GM21360 (cell line): Measurements from ENCODE around the gene GDF15.
"Not testable (repeated sequence)": the region's sequence is repeated elsewhere in the genome, so short reads cannot be mapped to it uniquely, and the experiment has no call there.

Experiments
- ATAC-seq: cut with Tn5 transposase; IDR thresholded peaks from one replicate; pipeline ENCODE4 v1.9.1; 2021; ENCODE audit warnings: mild to moderate bottlenecking, moderate library complexity; ENCODE audit not compliant: unreplicated experiment

Gene GDF15

DNA sequence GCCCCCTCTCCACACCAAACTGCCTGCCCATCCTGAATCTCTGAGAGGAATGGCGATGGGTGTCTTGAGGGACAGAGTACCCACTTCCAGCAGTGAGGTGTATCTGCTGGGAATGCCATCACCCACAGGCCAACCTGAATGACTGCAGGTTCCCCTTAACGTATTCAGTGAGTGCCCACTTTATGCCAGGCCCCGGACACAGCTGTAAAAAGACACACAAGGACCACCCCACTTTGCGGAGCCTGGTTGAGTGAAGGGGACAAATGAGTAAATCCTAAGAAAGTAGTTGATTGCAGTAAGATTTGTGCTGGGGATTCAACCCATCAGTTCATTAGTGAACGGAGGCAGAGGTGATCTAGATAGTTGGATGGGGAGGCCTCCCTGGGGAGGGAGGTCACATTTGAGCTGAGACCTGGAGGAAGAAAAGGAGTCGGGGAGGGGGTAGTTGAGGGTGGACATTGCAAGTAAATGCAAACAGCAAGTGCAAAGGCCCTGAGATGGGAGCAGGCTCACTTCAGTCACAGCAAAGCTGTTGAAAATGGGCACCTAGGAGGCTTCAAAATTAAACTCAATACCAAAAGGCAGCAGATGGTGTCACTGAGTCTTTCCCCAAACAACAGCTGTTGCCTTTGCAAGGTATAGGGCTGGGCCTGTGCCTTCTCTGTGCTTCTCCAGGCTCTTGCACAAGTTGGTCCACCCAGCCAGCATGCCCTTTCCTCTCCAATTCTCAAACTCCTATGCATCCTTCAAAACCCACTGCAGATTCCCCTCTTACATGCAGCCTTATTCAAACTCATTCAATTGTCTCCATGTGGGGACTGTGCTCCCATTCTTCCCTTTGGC, 4.3 kb downstream of the GDF15 start:
- no peak for ATAC-seq

DNA sequence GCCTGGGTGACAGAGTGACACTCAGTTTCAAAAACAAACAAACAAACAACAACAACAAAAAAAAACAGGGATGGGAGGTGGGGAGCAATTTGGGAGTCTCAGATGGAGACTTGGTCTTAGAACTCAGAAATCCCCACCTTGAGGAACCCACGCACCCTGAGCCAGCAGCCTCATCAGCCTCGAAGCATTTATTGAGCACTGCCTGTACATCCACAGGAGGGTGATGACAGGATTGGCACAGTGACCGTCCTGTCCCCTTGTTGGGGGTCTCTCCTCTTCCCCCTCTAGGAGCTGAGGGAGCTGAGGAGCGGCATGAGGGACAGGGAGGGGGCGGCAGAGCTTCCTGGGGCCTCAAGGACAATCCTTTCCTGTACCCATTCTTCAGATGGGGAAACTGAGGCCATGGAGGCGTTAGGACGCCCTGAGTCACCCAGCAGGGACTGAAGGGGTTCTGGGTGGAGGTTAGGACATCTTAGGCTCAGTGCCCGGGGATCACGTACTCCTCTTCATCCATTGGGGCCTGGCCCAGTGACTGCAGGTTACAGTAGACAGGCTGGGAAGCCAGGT, 5.6 kb downstream of the GDF15 start:
- ATAC-seq: no peak

DNA sequence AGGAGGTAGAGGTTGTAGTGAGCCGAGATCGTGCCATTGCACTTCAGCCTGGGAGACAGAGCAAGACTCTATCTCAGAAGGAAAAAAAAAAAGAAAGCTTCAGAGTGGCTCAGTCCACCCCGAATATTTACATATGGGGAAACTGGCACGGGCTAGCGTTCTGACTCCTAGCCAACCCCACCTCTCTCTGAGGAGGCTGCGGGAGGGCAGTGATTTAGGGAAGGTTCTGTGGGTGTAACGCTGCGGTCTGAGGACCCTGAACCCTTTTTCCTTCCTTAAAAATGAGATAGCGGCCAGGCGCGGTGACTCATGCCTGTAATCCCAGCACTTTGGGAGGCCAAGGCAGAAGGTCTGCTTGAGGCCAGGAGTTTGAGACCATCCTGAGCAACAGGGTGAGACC, 6.5 kb downstream of the GDF15 start:
- no peak for ATAC-seq

DNA sequence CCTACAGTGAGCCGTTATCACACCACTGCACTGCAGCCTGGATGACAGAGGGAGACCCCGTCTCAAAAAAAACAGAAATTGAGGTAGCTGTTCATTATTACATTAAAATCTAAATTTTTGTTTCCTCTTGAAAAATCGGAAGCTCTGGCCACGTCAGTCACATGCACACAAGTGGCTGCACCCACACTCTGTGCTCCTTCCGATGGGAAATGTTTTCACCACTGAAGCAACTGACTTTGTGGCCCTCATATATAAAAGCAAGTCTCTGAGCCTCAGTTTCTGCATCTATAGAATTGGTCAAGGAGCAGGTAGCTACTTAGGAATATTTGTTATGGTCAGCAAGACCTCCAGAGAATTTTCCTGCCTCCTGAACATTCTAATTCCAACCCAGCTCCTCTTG, 7.0 kb downstream of the GDF15 start:
- no peak for ATAC-seq

DNA sequence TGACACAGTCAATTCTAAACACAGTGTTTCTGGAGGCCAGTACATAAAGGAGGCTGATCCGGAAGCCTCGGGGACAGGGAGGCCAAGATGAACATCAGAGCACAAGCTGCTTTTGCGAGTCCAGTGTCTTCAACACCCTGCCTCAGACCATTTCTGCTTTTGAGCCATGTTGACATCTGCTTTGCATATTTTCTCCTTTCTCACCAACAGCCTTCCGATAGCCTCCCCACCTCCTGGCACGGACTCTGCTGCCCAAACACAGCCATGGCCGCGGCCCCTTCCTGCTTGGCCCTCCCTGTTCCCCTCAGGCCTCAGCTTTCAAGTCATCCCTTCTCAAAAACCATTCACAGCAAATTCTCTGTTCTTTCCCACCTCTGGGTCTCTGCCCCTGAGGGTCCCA, 7.9 kb downstream of the GDF15 start:
- ATAC-seq: no peak

DNA sequence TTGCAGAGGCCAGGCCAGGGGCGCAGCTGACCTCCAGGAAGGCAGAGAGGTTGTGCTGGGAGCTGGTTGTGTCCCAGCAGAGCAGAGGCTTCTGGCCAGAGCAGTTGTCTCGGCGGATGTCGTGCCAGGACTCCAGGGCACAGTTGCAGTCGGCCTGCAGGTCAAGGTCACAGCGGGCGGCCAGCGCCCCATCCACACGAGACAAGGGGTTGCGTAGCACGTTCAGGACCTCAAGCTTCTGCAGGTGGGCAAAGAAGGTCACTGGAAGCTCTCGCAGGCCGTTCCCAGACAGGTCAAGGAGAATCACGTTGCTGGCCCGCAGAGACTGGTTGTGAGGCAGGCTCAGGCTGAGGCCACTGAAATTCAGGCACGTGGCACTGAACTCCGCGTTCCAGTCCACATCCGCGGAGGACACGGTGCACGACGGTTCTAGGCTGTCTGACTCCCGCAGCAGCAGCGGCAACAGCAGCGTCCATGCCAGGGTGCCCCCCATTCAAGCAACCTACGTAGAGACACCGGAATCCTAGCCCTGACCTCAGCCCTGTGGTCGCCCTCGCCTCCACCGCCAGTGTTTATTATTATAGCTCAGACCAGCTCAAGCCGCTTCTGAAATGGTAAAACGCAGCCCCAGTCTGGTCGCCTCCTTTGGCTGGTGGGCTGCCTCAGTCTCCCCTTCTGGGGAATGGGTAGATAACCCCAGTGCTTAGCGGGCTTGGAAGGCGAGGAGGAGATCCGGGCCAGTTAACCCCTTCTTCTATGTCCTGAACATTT, 10.7 kb downstream of the GDF15 start:
- no peak for ATAC-seq

DNA sequence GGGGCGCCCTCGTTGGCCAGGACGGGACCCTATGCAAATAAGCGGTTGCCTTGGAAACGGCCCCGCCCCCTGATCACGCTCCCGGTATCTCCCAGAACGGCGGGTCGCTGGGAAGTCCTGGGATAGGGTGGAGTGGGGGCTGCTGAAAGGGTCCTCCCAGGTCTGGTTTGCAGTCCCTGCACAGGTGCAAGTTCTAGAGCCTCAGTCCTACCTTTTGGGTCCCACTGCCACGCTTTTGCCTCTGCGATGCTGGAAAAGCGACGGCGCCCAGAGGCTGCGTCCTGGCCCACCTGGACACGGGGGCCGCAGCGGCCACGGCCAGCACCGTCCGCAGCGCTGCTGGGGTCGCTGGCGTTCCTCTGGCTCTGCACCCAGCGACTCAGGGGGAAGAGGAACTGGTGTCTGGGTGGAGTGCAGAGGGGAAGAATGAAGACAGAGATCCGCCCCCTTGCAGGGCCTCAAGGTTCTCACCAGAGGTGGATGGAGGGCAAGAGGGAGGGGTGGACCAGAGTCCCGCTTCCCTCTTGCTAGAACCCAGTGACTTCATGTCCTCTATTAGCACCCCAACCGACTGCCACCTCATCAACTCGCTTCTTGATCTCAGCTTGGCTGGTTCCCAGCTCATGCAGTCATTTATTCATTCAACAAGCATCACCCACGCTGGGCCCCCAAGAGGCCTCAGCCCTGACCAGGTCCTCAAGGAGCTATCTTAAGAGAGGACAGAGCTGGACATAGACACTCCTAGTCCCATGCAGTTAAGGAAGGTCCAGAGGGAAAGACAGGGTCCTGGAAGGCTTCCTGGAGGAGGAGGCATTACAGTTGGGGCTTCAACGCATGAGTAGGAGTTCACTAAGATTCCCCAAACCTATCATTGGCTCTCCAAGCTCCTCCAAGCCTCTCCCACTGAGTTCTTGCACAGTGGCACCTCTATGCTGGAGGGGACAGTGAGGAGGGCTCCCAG, 11.6 kb downstream of the GDF15 start, which contains the start of gene LRRC25:
LRRC25 (minus strand) TSS at position 381 of the 961 bp plus-strand sequence. CDS start 659 bp downstream, outside the sequence.
- peak; percentile 67 for ATAC-seq

DNA sequence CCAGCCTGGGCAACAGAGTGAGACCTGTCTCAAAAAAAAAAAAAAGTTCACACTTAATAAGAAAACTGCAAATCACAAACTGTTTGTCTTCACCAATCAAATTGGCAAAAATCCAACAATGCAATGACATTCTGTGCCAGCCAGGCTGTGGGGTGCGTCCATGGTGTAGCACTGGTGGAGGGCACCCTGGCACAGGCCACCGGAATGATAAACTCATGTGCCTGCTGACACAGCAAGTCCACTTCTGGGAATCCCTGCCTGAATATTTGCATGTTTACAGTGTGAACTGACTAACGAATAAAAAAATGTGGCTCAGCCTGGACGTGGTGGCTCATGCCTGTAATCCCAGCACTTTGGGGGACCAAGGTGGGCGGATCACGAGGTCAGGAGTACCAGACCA, 13.1 kb downstream of the GDF15 start:
- ATAC-seq: no peak

DNA sequence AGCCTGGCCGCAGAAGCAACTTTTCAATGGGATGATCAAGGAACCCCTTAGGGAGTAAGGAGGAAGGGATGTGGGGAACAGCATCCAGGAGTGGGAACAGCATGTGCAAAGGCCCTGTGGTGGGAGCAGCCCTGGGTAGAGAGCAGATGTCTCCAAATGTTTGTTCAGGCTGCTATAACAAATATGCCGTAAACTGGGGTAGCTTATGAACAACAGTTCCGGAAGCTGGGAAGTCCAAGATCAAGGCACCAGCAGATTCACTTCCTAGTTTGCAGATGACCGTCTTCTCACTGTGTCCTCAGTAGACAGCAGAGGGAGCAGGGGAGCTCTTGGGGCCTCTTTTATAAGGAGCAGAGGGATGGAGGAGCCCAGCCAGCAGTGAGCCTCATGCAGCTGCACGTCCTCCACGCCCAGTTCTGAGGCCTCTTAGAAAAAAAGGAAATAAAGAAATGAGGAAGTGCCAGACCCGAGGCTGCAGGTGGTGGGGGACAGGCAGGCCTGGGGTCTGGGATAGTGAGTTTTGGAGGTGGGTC, 15.7 kb downstream of the GDF15 start:
- ATAC-seq: no peak

DNA sequence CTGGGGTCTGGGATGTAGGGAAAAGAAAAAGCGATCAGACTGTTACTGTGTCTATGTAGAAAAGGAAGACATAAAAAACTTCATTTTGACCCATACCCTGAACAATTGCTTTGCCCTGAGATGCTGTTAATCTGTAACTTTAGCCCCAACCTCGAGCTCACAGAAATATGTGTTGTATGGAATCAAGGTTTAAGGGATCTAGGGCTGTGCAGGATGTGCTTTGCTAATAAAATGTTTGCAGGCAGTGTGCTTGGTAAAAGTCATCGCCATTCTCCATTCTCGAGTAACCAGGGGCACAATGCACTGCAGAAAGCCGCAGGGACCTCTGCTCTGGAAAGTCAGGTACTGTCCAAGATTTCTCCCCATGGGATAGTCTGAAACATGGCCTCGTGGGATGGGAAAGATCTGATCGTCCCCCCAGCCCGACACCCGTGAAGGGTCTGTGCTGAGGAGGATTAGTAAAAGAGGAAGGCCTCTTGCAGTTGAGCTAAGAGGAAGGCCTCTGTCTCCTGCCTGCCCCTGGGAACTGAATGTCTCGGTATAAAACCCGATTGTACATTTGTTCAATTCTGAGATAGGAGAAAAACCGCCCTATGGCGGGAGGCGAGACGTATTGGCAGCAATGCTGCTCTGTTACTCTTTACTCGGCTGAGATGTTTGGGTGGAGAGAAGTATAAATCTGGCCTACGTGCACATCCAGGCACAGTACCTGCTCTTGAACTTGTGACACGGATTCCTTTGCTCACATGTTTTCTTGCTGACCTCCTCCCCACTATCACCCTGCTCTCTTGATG, 16.7 kb downstream of the GDF15 start:
- not testable (repeated sequence) for ATAC-seq

DNA sequence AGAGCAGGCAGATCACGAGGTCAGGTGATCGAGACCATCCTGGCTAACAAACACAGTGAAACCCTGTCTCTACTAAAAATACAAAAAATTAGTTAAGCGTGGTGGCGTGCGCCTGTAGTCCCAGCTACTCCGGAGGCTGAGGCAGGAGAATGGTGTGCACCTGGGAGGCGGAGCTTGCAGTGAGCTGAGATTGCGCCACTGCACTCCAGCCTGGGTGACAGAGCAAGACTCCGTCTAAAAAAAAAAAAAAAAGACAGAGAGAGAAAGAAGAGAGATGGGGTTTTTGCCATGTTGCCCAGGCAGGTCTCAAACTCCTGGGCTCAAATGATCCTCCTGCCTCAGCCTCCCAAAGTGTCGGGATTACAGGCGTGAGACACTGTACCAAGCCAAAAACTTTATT, 19.8 kb downstream of the GDF15 start:
- not testable (repeated sequence) for ATAC-seq

DNA sequence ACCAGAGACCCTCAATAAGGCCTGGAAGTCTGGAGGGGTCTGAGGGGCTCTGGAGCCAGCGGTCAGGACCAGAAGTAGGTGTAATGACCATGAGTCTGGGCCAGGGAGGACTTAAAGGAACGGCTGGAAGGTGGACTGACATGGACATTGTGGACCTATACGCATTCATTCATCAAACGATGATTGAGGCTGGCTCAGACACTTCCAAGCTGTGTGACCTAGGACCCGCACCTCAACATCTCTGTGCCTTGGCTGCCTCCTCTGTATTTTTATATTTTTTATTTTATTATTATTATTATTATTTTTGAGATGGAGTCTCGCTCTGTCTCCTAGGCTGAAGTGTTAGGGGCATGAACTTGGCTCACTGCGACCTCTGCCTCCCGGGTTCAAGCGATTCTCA, 20.8 kb downstream of the GDF15 start:
- ATAC-seq: no peak

DNA sequence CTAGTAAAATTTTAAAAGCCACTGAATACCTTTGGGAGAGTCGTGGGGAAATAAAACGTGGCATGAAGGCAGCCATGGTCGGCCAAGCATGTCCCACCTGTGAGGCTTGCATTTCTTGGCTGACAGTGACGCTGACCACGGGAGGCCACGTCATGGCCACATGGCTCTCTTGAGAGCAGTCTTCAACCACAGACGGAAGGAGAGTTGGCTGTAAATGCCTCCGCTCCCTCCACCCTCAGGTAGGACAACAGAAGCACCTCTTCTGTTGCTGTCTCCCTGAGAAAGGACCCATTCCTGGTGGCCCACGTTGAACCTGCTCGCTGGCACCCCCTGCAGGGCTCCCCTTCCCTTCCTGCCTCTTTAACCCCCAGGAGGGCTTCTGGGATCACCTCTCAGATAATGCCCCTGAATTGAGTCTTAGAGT, 22.1 kb downstream of the GDF15 start:
- no peak for ATAC-seq

DNA sequence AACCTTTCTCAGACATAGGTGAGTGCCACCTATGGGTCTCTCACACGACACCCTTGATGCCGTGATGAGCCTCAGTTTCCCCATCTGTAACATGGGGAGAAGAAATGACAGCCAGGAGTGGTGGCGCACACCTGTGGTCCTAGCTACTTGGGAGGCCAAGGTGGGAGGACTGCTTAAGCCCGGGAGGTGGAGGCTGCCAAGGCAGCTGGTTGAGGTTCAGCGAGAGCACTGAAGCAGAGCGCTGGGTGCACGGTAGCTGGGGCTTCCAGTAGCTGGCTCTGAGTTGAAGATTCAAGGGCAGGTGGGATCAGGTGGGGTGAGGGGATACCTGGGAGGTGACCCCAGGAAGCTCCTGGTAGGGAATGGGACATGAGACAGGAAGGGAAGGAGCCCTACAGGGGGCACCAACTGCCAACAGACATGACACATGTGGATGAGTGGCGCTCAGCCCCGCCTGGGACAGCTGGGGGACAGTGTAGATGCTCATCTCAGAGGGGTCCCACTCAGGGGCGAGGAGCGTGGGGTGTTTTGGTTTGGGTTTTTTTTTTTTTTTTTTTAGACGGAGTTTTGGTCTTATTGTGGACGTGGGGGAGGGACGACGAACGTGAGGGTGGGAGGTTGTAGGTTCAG, 26.8 kb downstream of the GDF15 start:
- no peak for ATAC-seq

DNA sequence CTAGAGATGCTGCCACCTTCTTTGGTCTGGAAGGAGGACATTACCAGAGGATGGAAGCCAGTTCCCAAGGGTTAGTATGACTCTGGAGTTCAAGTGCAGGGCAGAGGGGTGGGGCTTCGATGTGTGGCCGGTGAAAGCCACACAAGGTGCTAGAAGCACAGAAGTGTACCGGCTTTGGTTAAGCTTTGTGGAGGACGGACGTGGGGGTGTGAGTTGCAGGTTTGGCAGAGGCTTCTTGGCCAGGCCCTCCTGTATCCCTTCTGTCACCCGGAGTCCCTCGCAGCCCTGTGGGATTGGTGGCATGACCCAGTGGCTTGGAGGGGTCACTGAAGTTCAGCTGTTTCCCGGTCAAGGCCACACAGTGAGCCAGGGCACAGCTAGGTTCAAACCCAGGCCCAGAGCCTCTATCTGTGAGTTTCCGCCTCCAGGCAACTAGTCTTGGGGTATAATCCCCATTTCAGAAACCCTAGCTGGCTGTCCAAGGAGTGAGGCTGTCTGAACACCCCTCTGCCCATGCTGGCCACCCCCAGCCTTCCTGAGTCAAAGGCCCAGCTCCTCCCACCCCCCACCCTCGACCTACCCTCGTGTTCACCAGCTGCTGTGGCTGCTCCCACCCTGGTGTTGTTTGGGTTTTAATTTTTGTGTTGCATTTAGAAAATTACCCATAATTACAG, 28.7 kb downstream of the GDF15 start:
- no peak for ATAC-seq

DNA sequence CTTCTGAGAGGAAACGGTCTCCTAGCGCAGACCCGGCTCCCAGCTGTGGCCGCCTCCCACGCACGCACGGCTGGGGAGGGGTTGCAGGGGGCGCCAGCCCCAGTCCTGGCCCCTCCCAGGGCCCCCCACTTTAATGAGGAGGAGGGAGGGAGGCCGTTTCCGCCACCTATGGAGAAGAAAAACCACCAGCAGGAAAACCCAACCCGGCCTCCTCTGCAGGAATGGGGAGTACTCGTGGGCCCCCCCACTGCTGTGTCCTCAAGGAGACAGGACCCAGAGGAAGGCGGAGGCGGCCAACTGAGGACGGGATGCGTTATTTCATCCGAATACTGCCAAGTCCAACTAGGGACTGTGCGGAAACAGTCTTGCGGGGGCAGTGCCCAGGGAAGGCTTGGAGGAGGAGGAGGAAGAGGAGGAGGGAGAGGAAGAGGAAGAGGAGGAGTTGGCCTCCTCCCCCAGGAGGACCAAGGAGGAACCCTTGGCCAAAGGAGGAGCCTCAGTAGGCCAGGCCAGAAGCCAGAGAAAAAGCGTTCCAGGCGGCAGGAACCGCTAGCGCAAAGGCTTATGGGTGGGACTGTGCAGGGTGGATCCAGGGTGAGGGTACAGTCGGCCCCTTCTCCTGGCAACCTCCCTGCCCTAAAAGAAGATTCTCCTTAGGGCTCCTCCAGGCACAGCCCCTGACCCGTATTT, 29.4 kb downstream of the GDF15 start:
- no peak for ATAC-seq

DNA sequence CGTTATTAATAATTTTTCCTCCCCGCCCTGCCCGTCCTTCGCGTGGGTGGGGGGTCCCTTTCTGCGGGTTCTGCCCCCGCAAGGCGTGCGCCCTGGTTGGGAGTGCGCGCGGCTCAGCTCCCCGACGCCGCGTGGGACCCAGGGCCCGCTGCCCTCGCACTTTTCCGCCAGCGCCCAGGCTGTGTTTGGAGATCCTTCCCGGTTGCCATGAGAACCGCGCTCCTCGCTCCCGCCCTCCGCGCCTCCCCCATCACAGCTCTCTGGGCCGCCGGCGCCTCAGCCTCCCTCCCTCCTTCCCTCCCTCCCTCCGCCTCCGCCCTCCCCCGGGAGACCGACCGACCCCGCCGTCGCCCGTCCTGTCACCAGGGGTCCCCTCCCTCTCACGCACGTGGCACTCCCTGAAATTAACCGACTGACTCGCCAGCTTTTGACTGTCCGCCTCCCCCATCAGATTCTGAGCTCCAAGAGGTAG, 30.9 kb downstream of the GDF15 start:
- ATAC-seq: no peak
